HepG2 (cell line): ENCODE data around the gene NFATC1. TPM values are rescaled to one million over a fixed set of nuclear protein-coding genes. Genes with fewer than 3 reads are reported as not detected.

Experiments
- ATAC-seq: fragments of 200-7000 bp; cut with Tn5 transposase; 3 replicates; pipeline ENCODE4 v1.9.1; 2020; ENCODE audit warnings: mild to moderate bottlenecking, moderate library complexity
- BruUV-seq: library from RNA; stranded (reverse); fragments of 400-500 nt; replicated peaks from 2 replicates; lab custom pipeline; 2021; lab: Mats Ljungman, UMichigan
- CTCF ChIA-PET: fragments of 300-600 bp; formaldehyde crosslinking; extraction: SDS; loops from one replicate; lab custom pipeline; 2021; ENCODE audit warnings: low total read pairs, inconsistent platforms, low intra/inter-chr PET ratio; lab: Yijun Ruan, JAX
- POLR2A ChIA-PET: fragments of 350-600 bp; sonication (Branson Sonifier 250); formaldehyde crosslinking; loops from one replicate; lab custom pipeline; 2020; ENCODE audit warnings: antibody characterized with exemption, inconsistent platforms; lab: Yijun Ruan, JAX
- DNase-seq: peaks from one replicate; pipeline ENCODE4 v3.0.0-alpha.2; 2015; ENCODE audit warnings: low spot score
- FAIRE-seq: peaks from 3 replicates; lab custom pipeline; 2011; peaks lifted over from hg19 to GRCh38; lab: Jason Lieb, UNC
- H2AFZ ChIP-seq: one replicate; pipeline ENCODE4 v1.6.1; 2011; ENCODE audit warnings: low read length, inconsistent platforms
- H3K27ac ChIP-seq: fragments of 300-600 bp; 3 replicates; pipeline ENCODE4 v1.8.0; 2011; ENCODE audit warnings: mixed run types, mild to moderate bottlenecking, mixed read lengths, low read length, inconsistent platforms; ENCODE audit not compliant: insufficient read depth; ENCODE audit errors: extremely low read length
- H3K27me3 ChIP-seq, 2 experiments: fragments of 200-600 bp in 1 of 2; 2 replicates in 1 of 2; 3 replicates in 1 of 2; pipeline versions ENCODE4 v1.6.0 to v1.8.0; 2011; ENCODE audit warnings: low read length in 2 of 2, mild to moderate bottlenecking in 2 of 2, moderate library complexity in 2 of 2, inconsistent platforms in 1 of 2; ENCODE audit not compliant: insufficient read depth in 2 of 2, control insufficient read depth in 1 of 2
- H3K36me3 ChIP-seq, 2 experiments: fragments of 200-600 bp in 1 of 2; replicated peaks in 1 of 2; 2 replicates in 1 of 2; 3 replicates in 1 of 2; pipeline versions ENCODE4 v1.5.1 to v1.8.0; 2011; ENCODE audit warnings: low read length in 2 of 2, inconsistent platforms in 1 of 2; ENCODE audit not compliant: insufficient read depth in 2 of 2, control insufficient read depth in 1 of 2
- H3K4me1 ChIP-seq: 2 replicates; pipeline ENCODE4 v1.5.1; 2012; ENCODE audit warnings: low read length, inconsistent platforms; ENCODE audit not compliant: insufficient read depth
- H3K4me2 ChIP-seq: 2 replicates; pipeline ENCODE4 v1.6.0; 2011; ENCODE audit warnings: low read depth, low read length, inconsistent platforms
- H3K4me3 ChIP-seq, 3 experiments: fragments of 200-600 bp in 1 of 3; sonication (generic), shearing (Covaris generic) in 1 of 3; replicated peaks in 1 of 3; 2 replicates each; pipeline ENCODE4 v1.5.1; 2011 to 2016; ENCODE audit warnings: low read length in 3 of 3, inconsistent platforms in 2 of 3, low read depth in 2 of 3, mild to moderate bottlenecking in 2 of 3, control low read depth in 1 of 3, mixed read lengths in 1 of 3; ENCODE audit not compliant: insufficient read depth in 1 of 3
- H3K79me2 ChIP-seq: one replicate; pipeline ENCODE4 v1.6.1; 2011; ENCODE audit warnings: low read length, inconsistent platforms; ENCODE audit not compliant: insufficient read depth
- H3K9ac ChIP-seq: 2 replicates; pipeline ENCODE4 v1.6.0; 2011; ENCODE audit warnings: mild to moderate bottlenecking, low read depth, low read length, inconsistent platforms; ENCODE audit not compliant: insufficient read depth
- H3K9me3 ChIP-seq: 2 replicates; pipeline ENCODE4 v1.5.1; 2012; ENCODE audit warnings: mild to moderate bottlenecking, low read length
- H4K20me1 ChIP-seq: 2 replicates; pipeline ENCODE4 v1.6.0; 2011; ENCODE audit warnings: inconsistent platforms, mild to moderate bottlenecking, low read length, moderate library complexity; ENCODE audit not compliant: insufficient read depth
- BRD4 ChIP-seq: sonication (generic); formaldehyde crosslinking; IDR thresholded peaks from 2 replicates; pipeline ENCODE4 v1.4.0; 2020; ENCODE audit warnings: missing genetic modification reagents
- CREM ChIP-seq, 2 experiments: sonication (generic) in 1 of 2; formaldehyde crosslinking in 1 of 2; IDR thresholded peaks; 2 replicates each; pipeline versions ENCODE4 v1.4.0 to v1.6.1; 2016 to 2020; ENCODE audit warnings: antibody characterized with exemption in 1 of 2, mild to moderate bottlenecking in 1 of 2, missing genetic modification reagents in 1 of 2
- HMG20B ChIP-seq: conservative IDR thresholded peaks from 2 replicates; pipeline ENCODE4 v1.6.1; 2016; ENCODE audit warnings: missing genetic modification reagents, missing compliant biosample characterization
- KLF6 ChIP-seq: IDR thresholded peaks from 2 replicates; pipeline ENCODE4 v1.8.0; 2016; ENCODE audit warnings: missing biosample characterization, missing genetic modification reagents
- NFIB ChIP-seq: sonication (generic); formaldehyde crosslinking; IDR thresholded peaks from 2 replicates; pipeline ENCODE4 v1.9.0; 2021; ENCODE audit warnings: missing genetic modification reagents, mild to moderate bottlenecking, borderline replicate concordance
- RXRA ChIP-seq: sonication (generic); formaldehyde crosslinking; IDR thresholded peaks from 2 replicates; pipeline ENCODE4 v1.5.1; 2020; ENCODE audit warnings: missing genetic modification reagents
- ZNF446 ChIP-seq: sonication (generic); formaldehyde crosslinking; IDR thresholded peaks from 2 replicates; pipeline ENCODE4 v1.5.0; 2020; ENCODE audit warnings: mild to moderate bottlenecking, missing genetic modification reagents
- ZNF724P ChIP-seq: sonication (generic); formaldehyde crosslinking; IDR thresholded peaks from 2 replicates; pipeline ENCODE4 v1.8.0; 2022; ENCODE audit warnings: missing genetic modification reagents, borderline replicate concordance
- ZSCAN31 ChIP-seq: sonication (generic); formaldehyde crosslinking; IDR thresholded peaks from 2 replicates; pipeline ENCODE4 v1.5.0; 2020; ENCODE audit warnings: low read depth, mild to moderate bottlenecking, missing genetic modification reagents
- WGBS: methylation state at CpG from one replicate; pipeline ENCODE4 v1.1.6; 2017; ENCODE audit warnings: low lambda C conversion rate; 5-methylcytosine and 5-hydroxymethylcytosine counted together
- in situ Hi-C: cut with HindIII; loops from 2 replicates; pipeline ENCODE4 v1.10.0; 2017; ENCODE audit warnings: low pct_unique_long_range_greater_than_20kb; ENCODE audit not compliant: extremely low pct_ligation_motif_present
- intact Hi-C: fragments of 100-400 bp; cut with micrococcal nuclease; formaldehyde crosslinking; loops from one replicate; pipeline ENCODE4 v1.10.0; 2022; ENCODE audit not compliant: unreplicated experiment
- polyA plus RNA-seq, 8 experiments: library from polyadenylated mRNA; depleted of rRNA in 3 of 8; stranded (reverse) in 7 of 8; unstranded in 1 of 8; fragments of >200 nt; fragmentation: Illumina TruSeq in 4 of 8; extraction: Trizol in 4 of 8; gene quantifications; 2 replicates each; pipeline versions ENCODE4 v1.2.1 to v1.2.3, GENCODE V29; 2011 to 2016; ENCODE audit warnings: low read depth in 4 of 8, missing spikeins in 1 of 8, mixed read lengths in 1 of 8; ENCODE audit not compliant: insufficient read depth in 1 of 8
- total RNA-seq, 5 experiments: library from RNA; depleted of rRNA; stranded (reverse); fragments of >200 nt; fragmentation: Illumina TruSeq; extraction: Trizol; gene quantifications; 2 replicates each; pipeline ENCODE4 v1.2.3, GENCODE V29; 2016; ENCODE audit warnings: low read depth in 1 of 5
- TF ChIP-seq, protein P1 (sequence below): sonication (generic); formaldehyde crosslinking; IDR thresholded peaks from 2 replicates; pipeline ENCODE4 v1.4.0; 2020; ENCODE audit warnings: missing genetic modification reagents
- TF ChIP-seq, protein P2 (sequence below): sonication (generic); formaldehyde crosslinking; IDR thresholded peaks from 2 replicates; pipeline ENCODE4 v1.5.1; 2020; ENCODE audit warnings: missing genetic modification reagents, mild to moderate bottlenecking, borderline replicate concordance
- TF ChIP-seq, protein P3 (sequence below): sonication (generic); formaldehyde crosslinking; IDR thresholded peaks from 2 replicates; pipeline ENCODE4 v1.4.0; 2020; ENCODE audit warnings: missing genetic modification reagents
- TF ChIP-seq, protein P4 (sequence below): sonication (generic); formaldehyde crosslinking; IDR thresholded peaks from 2 replicates; pipeline ENCODE4 v1.8.0; 2022; ENCODE audit warnings: missing genetic modification reagents, mild to moderate bottlenecking, inconsistent platforms, borderline replicate concordance
- TF ChIP-seq, protein P5 (sequence below): IDR thresholded peaks from 2 replicates; pipeline ENCODE4 v1.6.1; 2016; ENCODE audit warnings: low read depth

Gene NFATC1
- total and polyA plus RNA-seq, 2 of the 13 experiments (the other 11 are each of a cell fraction or from before 2014, with no cell fraction given), result not detected

DNA sequence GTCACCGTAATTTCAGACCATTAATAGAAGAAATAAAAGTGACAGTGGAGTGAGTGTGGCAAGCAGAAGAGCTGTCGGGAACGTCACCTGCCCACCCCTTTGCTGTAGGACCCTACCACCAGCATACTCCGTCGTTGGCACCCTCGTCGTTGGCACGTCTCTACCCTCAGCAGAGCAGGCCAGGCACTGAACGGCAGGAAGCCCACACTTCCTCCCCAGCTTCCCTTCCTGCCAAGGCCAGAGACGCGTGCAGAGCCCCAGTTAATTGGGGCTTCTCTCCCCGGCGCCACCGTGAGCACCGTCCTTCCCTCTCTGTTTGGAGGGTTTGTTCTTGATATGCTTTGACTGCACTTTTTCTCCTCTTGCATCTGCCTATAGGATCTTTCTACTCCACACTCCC, 27.0 kb upstream of the NFATC1 start (continued):
- TF ChIP-seq, protein P1, sequence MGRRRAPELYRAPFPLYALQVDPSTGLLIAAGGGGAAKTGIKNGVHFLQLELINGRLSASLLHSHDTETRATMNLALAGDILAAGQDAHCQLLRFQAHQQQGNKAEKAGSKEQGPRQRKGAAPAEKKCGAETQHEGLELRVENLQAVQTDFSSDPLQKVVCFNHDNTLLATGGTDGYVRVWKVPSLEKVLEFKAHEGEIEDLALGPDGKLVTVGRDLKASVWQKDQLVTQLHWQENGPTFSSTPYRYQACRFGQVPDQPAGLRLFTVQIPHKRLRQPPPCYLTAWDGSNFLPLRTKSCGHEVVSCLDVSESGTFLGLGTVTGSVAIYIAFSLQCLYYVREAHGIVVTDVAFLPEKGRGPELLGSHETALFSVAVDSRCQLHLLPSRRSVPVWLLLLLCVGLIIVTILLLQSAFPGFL, result no peak
- TF ChIP-seq ZSCAN31 (CRISPR knock-in tag) (no peak), KLF6 (CRISPR knock-in tag) (no peak), ZNF446 (no peak), ZNF724P (no peak), BRD4 (CRISPR knock-in tag) (no peak), RXRA (CRISPR knock-in tag) (no peak), CREM (IDR thresholded peaks at IDR 0.05) (no peak), CREM (CRISPR knock-in tag; IDR thresholded peaks at IDR 0.05) (no peak), NFIB (no peak)
- TF ChIP-seq, protein P2, sequence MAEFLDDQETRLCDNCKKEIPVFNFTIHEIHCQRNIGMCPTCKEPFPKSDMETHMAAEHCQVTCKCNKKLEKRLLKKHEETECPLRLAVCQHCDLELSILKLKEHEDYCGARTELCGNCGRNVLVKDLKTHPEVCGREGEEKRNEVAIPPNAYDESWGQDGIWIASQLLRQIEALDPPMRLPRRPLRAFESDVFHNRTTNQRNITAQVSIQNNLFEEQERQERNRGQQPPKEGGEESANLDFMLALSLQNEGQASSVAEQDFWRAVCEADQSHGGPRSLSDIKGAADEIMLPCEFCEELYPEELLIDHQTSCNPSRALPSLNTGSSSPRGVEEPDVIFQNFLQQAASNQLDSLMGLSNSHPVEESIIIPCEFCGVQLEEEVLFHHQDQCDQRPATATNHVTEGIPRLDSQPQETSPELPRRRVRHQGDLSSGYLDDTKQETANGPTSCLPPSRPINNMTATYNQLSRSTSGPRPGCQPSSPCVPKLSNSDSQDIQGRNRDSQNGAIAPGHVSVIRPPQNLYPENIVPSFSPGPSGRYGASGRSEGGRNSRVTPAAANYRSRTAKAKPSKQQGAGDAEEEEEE, result no peak

DNA sequence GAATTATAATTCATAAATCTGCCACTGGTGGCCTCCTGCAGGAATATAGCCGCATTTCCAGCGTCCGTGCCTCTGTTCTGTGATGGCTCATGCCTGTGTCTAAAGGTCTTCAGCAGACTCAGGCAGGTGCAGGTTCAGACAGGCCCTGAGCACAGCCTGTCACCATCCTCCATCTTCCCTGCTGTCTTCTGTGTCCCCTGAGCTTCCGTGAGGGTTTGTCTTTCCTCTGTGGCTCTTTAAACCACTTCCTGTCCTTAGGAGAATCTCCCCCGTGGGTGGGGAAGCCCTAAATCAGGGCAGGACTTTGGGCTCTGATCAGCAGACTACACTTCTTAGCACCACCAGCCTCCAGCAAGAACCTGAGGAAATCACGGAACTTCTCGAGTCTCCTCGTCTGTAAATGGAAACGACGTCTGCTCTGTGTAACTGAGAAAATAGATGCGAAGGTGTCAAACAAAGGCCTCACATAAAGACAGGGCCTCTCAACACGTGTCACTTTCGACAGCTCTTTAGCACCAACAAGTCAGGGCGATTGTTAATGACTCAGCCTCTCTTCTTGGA, 24.1 kb upstream of the NFATC1 start:
- H3K9ac ChIP-seq, result no peak overlapping the region
- no peak overlapping the region for H2AFZ ChIP-seq
- H3K4me1 ChIP-seq, result no peaks in the 10 kb centered on the region
- ChIA-PET POLR2A (no interaction called here), CTCF (no interaction called here)
- H3K36me3 ChIP-seq, result no peaks in the 10 kb centered on the region; a peak in 2 of 5 replicates
- FAIRE-seq (no peak), ATAC-seq (no peak)
- in situ Hi-C loops, result no loop called here
- H3K4me2 ChIP-seq, result no peak overlapping the region
- no TSS peak for BruUV-seq
- 96% methylated on average over 14 of the region's 14 CpGs for WGBS
- H3K4me3 ChIP-seq, result no peak overlapping the region
- H3K27ac ChIP-seq, result no peak overlapping the region
- H3K9me3 ChIP-seq, result no peaks in the 10 kb centered on the region
- H4K20me1 ChIP-seq, result no peaks in the 10 kb centered on the region
- TF ChIP-seq, protein P3, sequence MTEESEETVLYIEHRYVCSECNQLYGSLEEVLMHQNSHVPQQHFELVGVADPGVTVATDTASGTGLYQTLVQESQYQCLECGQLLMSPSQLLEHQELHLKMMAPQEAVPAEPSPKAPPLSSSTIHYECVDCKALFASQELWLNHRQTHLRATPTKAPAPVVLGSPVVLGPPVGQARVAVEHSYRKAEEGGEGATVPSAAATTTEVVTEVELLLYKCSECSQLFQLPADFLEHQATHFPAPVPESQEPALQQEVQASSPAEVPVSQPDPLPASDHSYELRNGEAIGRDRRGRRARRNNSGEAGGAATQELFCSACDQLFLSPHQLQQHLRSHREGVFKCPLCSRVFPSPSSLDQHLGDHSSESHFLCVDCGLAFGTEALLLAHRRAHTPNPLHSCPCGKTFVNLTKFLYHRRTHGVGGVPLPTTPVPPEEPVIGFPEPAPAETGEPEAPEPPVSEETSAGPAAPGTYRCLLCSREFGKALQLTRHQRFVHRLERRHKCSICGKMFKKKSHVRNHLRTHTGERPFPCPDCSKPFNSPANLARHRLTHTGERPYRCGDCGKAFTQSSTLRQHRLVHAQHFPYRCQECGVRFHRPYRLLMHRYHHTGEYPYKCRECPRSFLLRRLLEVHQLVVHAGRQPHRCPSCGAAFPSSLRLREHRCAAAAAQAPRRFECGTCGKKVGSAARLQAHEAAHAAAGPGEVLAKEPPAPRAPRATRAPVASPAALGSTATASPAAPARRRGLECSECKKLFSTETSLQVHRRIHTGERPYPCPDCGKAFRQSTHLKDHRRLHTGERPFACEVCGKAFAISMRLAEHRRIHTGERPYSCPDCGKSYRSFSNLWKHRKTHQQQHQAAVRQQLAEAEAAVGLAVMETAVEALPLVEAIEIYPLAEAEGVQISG, result no peak
- TF ChIP-seq CREM (IDR thresholded peaks at IDR 0.05), result no peak
- no peak for TF ChIP-seq CREM (CRISPR knock-in tag; IDR thresholded peaks at IDR 0.05)
- TF ChIP-seq, protein P4, sequence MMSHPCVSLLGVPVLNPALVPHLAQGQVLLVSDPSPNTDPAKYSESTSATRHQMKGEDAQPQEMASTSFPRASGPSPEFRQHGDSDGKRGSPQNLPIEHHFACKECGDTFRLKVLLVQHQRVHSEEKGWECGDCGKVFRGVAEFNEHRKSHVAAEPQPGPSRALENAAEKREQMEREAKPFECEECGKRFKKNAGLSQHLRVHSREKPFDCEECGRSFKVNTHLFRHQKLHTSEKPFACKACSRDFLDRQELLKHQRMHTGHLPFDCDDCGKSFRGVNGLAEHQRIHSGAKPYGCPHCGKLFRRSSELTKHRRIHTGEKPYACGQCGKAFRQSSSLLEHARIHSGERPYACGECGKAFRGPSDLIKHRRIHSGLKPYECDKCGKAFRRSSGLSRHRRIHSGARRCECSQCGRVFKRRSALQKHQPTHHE (CRISPR knock-in tag), result no peak
- no peak for TF ChIP-seq HMG20B
- TF ChIP-seq, protein P5, sequence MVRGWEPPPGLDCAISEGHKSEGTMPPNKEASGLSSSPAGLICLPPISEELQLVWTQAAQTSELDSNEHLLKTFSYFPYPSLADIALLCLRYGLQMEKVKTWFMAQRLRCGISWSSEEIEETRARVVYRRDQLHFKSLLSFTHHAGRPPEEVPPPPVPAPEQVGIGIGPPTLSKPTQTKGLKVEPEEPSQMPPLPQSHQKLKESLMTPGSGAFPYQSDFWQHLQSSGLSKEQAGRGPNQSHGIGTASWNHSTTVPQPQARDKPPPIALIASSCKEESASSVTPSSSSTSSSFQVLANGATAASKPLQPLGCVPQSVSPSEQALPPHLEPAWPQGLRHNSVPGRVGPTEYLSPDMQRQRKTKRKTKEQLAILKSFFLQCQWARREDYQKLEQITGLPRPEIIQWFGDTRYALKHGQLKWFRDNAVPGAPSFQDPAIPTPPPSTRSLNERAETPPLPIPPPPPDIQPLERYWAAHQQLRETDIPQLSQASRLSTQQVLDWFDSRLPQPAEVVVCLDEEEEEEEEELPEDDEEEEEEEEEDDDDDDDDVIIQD (CRISPR knock-in tag), result no peak
- TF ChIP-seq, all 625 proteins: peak for 0
- DNase-seq, result no peak
- H3K79me2 ChIP-seq, result no peaks in the 10 kb centered on the region
- no peaks in the 10 kb centered on the region for H3K27me3 ChIP-seq
- intact Hi-C loops, result no loop called here
